Measurements from ENCODE around the gene ANXA9. TPM values are rescaled to one million over a fixed set of nuclear protein-coding genes. Genes with fewer than 3 reads are reported as not detected.
A peak's percentile ranks its signal among the peaks of the same experiment; 100 is the strongest.

Gene ANXA9
- polyA plus RNA-seq, 6 donors from 2014 or later: 0.13 to 0.42 TPM; not detected in 4

GRCh38 chr1:150969626-150970025, 12.5 kb upstream of the ANXA9 start:
- Mint-ChIP-seq H3K4me1 (peaks cover 35 to 39% (median 39%) of the 10 kb centered on the region in 3 donors), H3K27ac (peak overlapping the region in 3 of 6 donors; percentile 15 to 75 (median 41)), H3K9me3 (no peaks in the 10 kb centered on the region), H3K27me3 (no peaks in the 10 kb centered on the region), H3K36me3 (peaks cover 11 to 12% of the 10 kb centered on the region in 2 donors), H3K4me3 (no peak overlapping the region)
- ATAC-seq (ENCODE audit: low read depth in 2 of 2) (no peak), DNase-seq (no peak)

- ATAC-seq (ENCODE audit: low read depth in 2 of 2) (no peak), DNase-seq (no peak)
- peak overlapping the region; percentile 39 to 87 (median 80) for H3K27ac Mint-ChIP-seq
- H3K27me3 Mint-ChIP-seq: no peaks in the 10 kb centered on the region
- no peaks in the 10 kb centered on the region for H3K9me3 Mint-ChIP-seq
- peaks cover 8 to 9% of the 10 kb centered on the region in 2 donors for H3K36me3 Mint-ChIP-seq
- H3K4me1 Mint-ChIP-seq: peaks cover 31 to 40% (median 39%) of the 10 kb centered on the region in 3 donors
- H3K4me3 Mint-ChIP-seq: peak overlapping the region in 6 of 8 donors; percentile 9 to 82 (median 52)
These were observed 11.1 kb upstream of the ANXA9 start for GRCh38 chr1:150970808-150971582.

DNA sequence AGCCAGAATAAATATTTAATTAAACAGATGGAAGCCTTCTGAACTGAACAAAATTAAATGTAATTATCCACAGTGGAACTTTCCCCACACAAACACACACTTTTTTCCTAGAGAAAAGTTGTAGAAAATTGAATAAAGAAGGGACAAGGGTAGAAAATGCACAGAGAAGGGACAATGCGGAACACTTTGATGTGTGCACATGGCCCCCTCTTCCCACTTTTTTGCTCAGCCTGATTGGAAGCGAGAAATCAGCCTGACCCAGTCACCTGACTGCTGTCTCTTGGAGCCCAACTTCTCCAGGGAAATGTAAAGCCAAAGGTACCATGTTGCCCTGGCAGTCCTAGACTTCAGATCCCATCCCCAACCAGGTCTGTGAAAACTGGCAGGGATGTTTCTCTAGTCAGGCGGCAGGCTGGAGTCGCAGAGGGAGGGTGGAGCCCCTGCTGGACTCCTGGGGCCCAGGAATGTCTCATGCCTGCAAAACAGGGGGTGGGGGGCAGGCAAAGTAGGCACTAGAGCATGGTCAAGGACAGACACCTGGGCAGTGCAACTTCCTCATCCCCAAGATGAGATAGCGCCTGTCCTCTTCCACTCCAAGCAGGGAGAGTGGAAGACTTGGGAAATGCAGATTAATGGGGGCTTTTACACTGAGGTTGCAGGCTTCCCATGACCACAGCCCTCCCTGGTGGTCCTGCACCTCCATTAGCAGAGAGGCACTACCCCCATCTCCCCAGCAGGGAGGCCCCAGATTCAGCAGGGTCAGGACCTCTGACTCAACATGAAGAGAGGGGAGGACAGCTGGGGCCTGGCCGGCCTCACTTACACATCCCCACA, 10.3 kb upstream of the ANXA9 start:
- Mint-ChIP-seq H3K4me3 (peak overlapping the region; percentile 68 to 94 (median 84)), H3K4me1 (peaks cover 38 to 48% (median 40%) of the 10 kb centered on the region in 3 donors), H3K27ac (peak overlapping the region in 4 of 6 donors; percentile 33 to 87 (median 86)), H3K9me3 (no peaks in the 10 kb centered on the region), H3K27me3 (no peaks in the 10 kb centered on the region), H3K36me3 (peaks cover under 1 to 1% of the 10 kb centered on the region in 2 donors)
- ATAC-seq (ENCODE audit: low read depth in 2 of 2) (no peak), DNase-seq (no peak)

DNA sequence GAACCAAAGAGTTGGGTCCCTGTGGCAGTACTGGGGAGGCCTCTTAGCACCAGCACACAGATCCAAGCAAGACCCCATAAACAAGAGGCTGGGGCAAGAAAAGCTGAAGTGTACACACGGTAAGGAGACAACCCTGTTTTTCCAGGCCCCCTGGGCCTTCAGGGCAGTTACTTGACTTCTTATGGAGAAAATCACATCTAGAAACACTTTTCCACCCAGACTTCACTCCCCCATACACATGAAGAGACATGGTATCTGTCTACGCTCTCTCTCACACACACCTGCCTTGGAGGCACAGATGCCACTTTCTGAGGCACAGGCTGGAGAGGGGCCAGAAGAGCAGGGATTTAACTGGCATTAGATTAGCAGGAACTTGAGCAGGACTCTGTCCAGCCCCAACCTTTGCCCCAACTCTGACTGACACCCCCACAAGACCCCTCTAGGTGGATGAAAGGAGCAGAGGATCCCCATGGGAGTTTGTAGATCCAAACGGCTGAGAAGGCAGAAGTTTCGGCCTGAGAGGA, 9.6 kb upstream of the ANXA9 start:
- H3K27ac Mint-ChIP-seq: peak overlapping the region in 4 of 6 donors; percentile 33 to 91 (median 86)
- no peak for ATAC-seq (ENCODE audit: low read depth in 2 of 2)
- H3K36me3 Mint-ChIP-seq: no peaks in the 10 kb centered on the region
- H3K4me3 Mint-ChIP-seq: peak overlapping the region; percentile 68 to 94 (median 84)
- peaks cover 45 to 55% (median 47%) of the 10 kb centered on the region in 3 donors for H3K4me1 Mint-ChIP-seq
- DNase-seq: no peak
- H3K9me3 Mint-ChIP-seq: no peaks in the 10 kb centered on the region
- H3K27me3 Mint-ChIP-seq: no peaks in the 10 kb centered on the region

- Mint-ChIP-seq H3K27ac (peak overlapping the region in 5 of 6 donors; percentile 63 to 91 (median 87)), H3K27me3 (no peaks in the 10 kb centered on the region), H3K4me1 (peaks cover 46 to 64% (median 47%) of the 10 kb centered on the region in 3 donors), H3K4me3 (peak overlapping the region; percentile 82 to 94 (median 86)), H3K36me3 (no peaks in the 10 kb centered on the region), H3K9me3 (no peaks in the 10 kb centered on the region)
- ATAC-seq (ENCODE audit: low read depth in 2 of 2) (no peak), DNase-seq (no peak)
These were observed 8.7 kb upstream of the ANXA9 start for GRCh38 chr1:150973258-150973835.

DNA sequence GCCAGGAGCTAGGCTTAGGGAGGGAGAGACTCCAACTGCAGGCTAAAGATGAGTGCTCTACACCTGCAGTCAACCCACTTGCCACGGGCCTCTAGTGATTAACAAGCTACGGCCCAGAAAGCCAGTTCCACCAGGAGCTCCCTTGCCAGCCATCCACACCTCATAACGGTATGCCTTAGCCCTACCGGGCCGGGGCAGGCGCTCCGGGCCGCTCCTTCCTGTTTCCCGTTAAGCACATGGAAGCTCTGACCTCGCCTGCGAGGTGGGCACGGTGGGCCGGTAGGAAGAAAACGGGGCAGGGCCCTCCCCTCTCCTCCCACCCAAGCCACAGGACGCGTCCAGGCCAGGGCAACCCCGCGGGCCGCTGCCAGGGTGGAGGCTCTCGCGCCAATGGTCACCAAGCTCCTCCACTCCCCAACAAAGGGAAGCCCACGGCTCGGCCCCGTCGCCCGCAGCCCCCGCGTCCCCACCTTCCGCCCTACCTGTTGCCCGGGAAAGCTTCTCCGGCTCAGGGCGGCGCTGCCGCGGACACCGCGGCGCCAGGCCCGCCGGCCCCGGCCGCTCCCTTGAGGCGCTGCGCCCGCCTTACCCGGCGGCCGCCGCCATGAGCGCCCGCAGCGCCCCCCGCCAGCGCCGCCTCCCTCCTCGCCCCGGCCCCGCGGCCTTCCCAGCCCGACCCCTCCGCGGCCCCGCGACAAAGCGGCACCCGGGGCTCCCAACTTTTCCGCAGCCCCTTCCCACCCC, 8.1 kb upstream of the ANXA9 start:
- H3K4me1 Mint-ChIP-seq: peaks cover 44 to 70% (median 53%) of the 10 kb centered on the region in 3 donors
- H3K36me3 Mint-ChIP-seq: no peaks in the 10 kb centered on the region
- H3K4me3 Mint-ChIP-seq: peak overlapping the region; percentile 82 to 94 (median 86)
- ATAC-seq (ENCODE audit: low read depth in 2 of 2) (peak; percentile 52), DNase-seq (peak; percentile 59)
- H3K9me3 Mint-ChIP-seq: no peaks in the 10 kb centered on the region
- peak overlapping the region in 4 of 6 donors; percentile 63 to 91 (median 88) for H3K27ac Mint-ChIP-seq
- H3K27me3 Mint-ChIP-seq: no peaks in the 10 kb centered on the region

GRCh38 chr1:150974580-150975478, 7.3 kb upstream of the ANXA9 start, which contains the start of gene CERS2:
Gene CERS2 (minus strand): TSS chr1:150974835. CDS start chr1:150969090, 5,745 bp downstream.
- peak within 1 kb of the TSS; percentile 83 to 94 (median 88) for H3K4me3 Mint-ChIP-seq
- no peaks in the 10 kb centered on the region for H3K36me3 Mint-ChIP-seq
- ATAC-seq (ENCODE audit: low read depth in 2 of 2) (peak; percentile 61 to 66), DNase-seq (peak; percentile 77)
- H3K9me3 Mint-ChIP-seq: no peaks in the 10 kb centered on the region
- peak within 1 kb of the TSS in 5 of 6 donors; percentile 71 to 91 (median 87) for H3K27ac Mint-ChIP-seq
- H3K4me1 Mint-ChIP-seq: peaks cover 44 to 76% (median 60%) of the 10 kb centered on the region in 3 donors
- H3K27me3 Mint-ChIP-seq: no peaks in the 10 kb centered on the region

DNA sequence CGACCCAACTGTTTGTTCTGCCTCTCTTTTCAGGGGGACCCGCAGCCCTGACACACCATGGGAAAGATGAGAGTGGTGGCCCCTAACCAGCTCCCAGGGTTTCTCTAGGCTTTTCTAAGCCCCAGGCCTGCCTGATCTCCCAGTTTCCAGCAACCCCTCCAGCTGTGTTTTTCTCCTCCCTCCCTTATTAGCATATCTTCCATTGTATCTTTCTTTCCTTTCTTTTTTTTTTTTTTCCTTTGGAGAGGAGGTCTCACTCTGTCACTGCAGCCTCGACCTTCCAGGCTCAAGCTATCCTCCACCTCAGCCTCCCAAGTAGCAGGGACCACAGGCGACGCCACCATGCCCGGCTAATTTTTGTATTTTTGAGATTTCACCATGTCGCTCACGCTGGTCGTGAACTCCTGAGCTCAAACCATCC, 5.7 kb upstream of the ANXA9 start:
- Mint-ChIP-seq H3K9me3 (no peaks in the 10 kb centered on the region), H3K27me3 (no peaks in the 10 kb centered on the region), H3K36me3 (no peaks in the 10 kb centered on the region), H3K27ac (peak overlapping the region in 2 of 6 donors; percentile 76 to 97), H3K4me3 (peak overlapping the region; percentile 69 to 92 (median 82)), H3K4me1 (peaks cover 34 to 64% (median 54%) of the 10 kb centered on the region in 3 donors)
- DNase-seq: no peak
- ATAC-seq (ENCODE audit: low read depth in 2 of 2): no peak

GRCh38 chr1:150976879-150977694, 5.0 kb upstream of the ANXA9 start:
- Mint-ChIP-seq H3K27me3 (no peaks in the 10 kb centered on the region), H3K4me3 (peak overlapping the region; percentile 70 to 92 (median 83)), H3K36me3 (no peaks in the 10 kb centered on the region), H3K27ac (peak overlapping the region; percentile 37 to 97 (median 83)), H3K4me1 (peaks cover 31 to 57% (median 47%) of the 10 kb centered on the region in 3 donors), H3K9me3 (no peaks in the 10 kb centered on the region)
- DNase-seq (peak; percentile 73), ATAC-seq (ENCODE audit: low read depth in 2 of 2) (peak; percentile 40 to 42)

GRCh38 chr1:150979092-150980056, 2.7 kb upstream of the ANXA9 start:
- Mint-ChIP-seq H3K27ac (peak overlapping the region in 4 of 6 donors; percentile 32 to 58 (median 47)), H3K4me1 (peaks cover 18 to 40% (median 29%) of the 10 kb centered on the region in 3 donors), H3K36me3 (no peaks in the 10 kb centered on the region), H3K27me3 (no peaks in the 10 kb centered on the region), H3K9me3 (no peaks in the 10 kb centered on the region), H3K4me3 (peak overlapping the region; percentile 66 to 89 (median 82))
- peak; percentile 55 to 59 for ATAC-seq (ENCODE audit: low read depth in 2 of 2)
- DNase-seq: peak; percentile 84
